Keratinocyte (primary cell): ENCODE measurements around the gene ZNF180. TPM values are rescaled to one million over a fixed set of nuclear protein-coding genes. Genes with fewer than 3 reads are reported as not detected.

Source experiments
- DNase-seq: peaks from one replicate; pipeline ENCODE4 v3.0.0-alpha.2; 2011; ENCODE audit warnings: low read depth, missing footprints, low spot score
- FAIRE-seq: peaks from 2 replicates; lab custom pipeline; 2011; peaks lifted over from hg19 to GRCh38; lab: Jason Lieb, UNC
- H2AFZ ChIP-seq: 2 replicates; pipeline ENCODE4 v1.6.0; 2012; ENCODE audit warnings: low read length, control low read depth, inconsistent platforms; ENCODE audit not compliant: control insufficient read depth
- H3K27ac ChIP-seq: 2 replicates; pipeline ENCODE4 v1.5.1; 2011; ENCODE audit warnings: low read length; ENCODE audit not compliant: control insufficient read depth, insufficient read depth
- H3K27me3 ChIP-seq: 3 replicates; pipeline ENCODE4 v1.6.0; 2011; ENCODE audit warnings: low read length; ENCODE audit not compliant: control insufficient read depth, insufficient read depth; ENCODE audit errors: extremely low read depth
- H3K36me3 ChIP-seq, 2 experiments: 2 replicates in 1 of 2; 3 replicates in 1 of 2; pipeline ENCODE4 v1.5.1; 2011; ENCODE audit warnings: low read length in 2 of 2, mild to moderate bottlenecking in 1 of 2; ENCODE audit not compliant: control insufficient read depth in 2 of 2, insufficient read depth in 2 of 2; ENCODE audit errors: extremely low read depth in 1 of 2
- H3K4me1 ChIP-seq: 3 replicates; pipeline ENCODE4 v1.5.1; 2011; ENCODE audit warnings: low read length; ENCODE audit not compliant: control insufficient read depth, insufficient read depth; ENCODE audit errors: extremely low read depth
- H3K4me2 ChIP-seq: 3 replicates; pipeline ENCODE4 v1.6.0; 2011; ENCODE audit warnings: low read depth, low read length; ENCODE audit not compliant: control insufficient read depth, insufficient read depth; ENCODE audit errors: extremely low read depth
- H3K4me3 ChIP-seq, 3 experiments: fragments of 200-600 bp in 1 of 3; sonication (generic) in 1 of 3; 2 replicates in 2 of 3; 3 replicates in 1 of 3; pipeline ENCODE4 v1.5.1; 2011 to 2016; ENCODE audit warnings: low read length in 3 of 3, mild to moderate bottlenecking in 3 of 3, control low read depth in 2 of 3, inconsistent platforms in 1 of 3, low read depth in 1 of 3, mixed read lengths in 1 of 3, mixed run types in 1 of 3, moderate library complexity in 1 of 3; ENCODE audit not compliant: control insufficient read depth in 2 of 3, insufficient read depth in 2 of 3; ENCODE audit errors: extremely low read depth in 1 of 3
- H3K79me2 ChIP-seq: 2 replicates; pipeline ENCODE4 v1.6.0; 2012; ENCODE audit warnings: low read length; ENCODE audit not compliant: control insufficient read depth, insufficient read depth
- H3K9ac ChIP-seq: 3 replicates; pipeline ENCODE4 v1.6.0; 2011; ENCODE audit warnings: low read length; ENCODE audit not compliant: control insufficient read depth, insufficient read depth; ENCODE audit errors: extremely low read depth
- H3K9me1 ChIP-seq: 3 replicates; pipeline ENCODE4 v1.6.0; 2011; ENCODE audit warnings: low read length; ENCODE audit not compliant: control insufficient read depth, insufficient read depth; ENCODE audit errors: extremely low read depth
- H3K9me3 ChIP-seq: 2 replicates; pipeline ENCODE4 v1.5.1; 2012; ENCODE audit warnings: low read depth, low read length; ENCODE audit not compliant: control insufficient read depth
- H4K20me1 ChIP-seq: 3 replicates; pipeline ENCODE4 v1.6.0; 2011; ENCODE audit warnings: low read length; ENCODE audit not compliant: control insufficient read depth, insufficient read depth; ENCODE audit errors: extremely low read depth
- EZH2 ChIP-seq: IDR thresholded peaks from one replicate; pipeline ENCODE4 v1.6.1; 2012; ENCODE audit warnings: inconsistent platforms, mild to moderate bottlenecking, low read length, moderate library complexity
- dilution Hi-C: fragments of 300-500 bp; cut with MboI; formaldehyde crosslinking; loops from one replicate; pipeline ENCODE4 v1.7.0; 2020; ENCODE audit warnings: low sequenced_read_pairs; ENCODE audit not compliant: extremely low pct_ligation_motif_present
- polyA plus RNA-seq, 5 experiments: library from polyadenylated mRNA; depleted of rRNA in 3 of 5; stranded (reverse) in 3 of 5; stranded (forward) in 1 of 5; unstranded in 1 of 5; fragments of >200 nt; gene quantifications; 1 replicate in 1 of 5; 2 replicates in 3 of 5; 3 replicates in 1 of 5; pipeline versions ENCODE4 v1.2.1 to v1.2.3, GENCODE V29; 2011 to 2012; ENCODE audit warnings: missing spikeins in 2 of 5, low read depth in 1 of 5, low replicate concordance in 1 of 5
- TF ChIP-seq, protein P1 (sequence below), 3 experiments: IDR thresholded peaks in 1 of 3; conservative IDR thresholded peaks in 1 of 3; optimal IDR thresholded peaks in 1 of 3; 2 replicates in 2 of 3; 3 replicates in 1 of 3; pipeline versions ENCODE3 to v1.5.1; 2011; ENCODE audit warnings: low read length in 3 of 3, mild to moderate bottlenecking in 3 of 3, moderate library complexity in 2 of 3, control low read depth in 1 of 3, inconsistent platforms in 1 of 3; ENCODE audit not compliant: insufficient read depth in 2 of 3; ENCODE audit errors: extremely low read depth in 1 of 3

Gene ZNF180
- polyA plus RNA-seq, 1 donor (not counting 4 experiments of a cell fraction or from before 2014, with no cell fraction given): 2.6 TPM

DNA sequence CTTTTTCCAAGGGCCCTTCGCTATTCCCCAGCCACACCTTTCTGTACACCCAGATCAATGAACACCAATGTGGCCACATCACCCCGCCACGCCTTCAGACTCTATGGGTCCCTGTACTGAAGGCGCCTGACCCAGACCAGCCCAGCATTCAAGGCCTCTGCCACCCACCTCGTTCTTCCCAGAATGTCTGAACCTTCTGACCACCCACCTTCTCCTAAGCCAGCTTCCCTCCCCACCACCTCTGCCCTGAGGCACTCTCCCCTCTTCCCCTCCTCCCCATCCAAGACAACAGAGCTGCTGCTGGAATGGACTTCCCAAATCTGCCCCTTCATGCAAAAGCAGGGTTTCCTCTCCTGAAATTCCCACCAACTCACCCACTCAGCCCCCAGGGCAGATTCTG, 32.5 kb upstream of the ZNF180 start:
- TF ChIP-seq, protein P1, sequence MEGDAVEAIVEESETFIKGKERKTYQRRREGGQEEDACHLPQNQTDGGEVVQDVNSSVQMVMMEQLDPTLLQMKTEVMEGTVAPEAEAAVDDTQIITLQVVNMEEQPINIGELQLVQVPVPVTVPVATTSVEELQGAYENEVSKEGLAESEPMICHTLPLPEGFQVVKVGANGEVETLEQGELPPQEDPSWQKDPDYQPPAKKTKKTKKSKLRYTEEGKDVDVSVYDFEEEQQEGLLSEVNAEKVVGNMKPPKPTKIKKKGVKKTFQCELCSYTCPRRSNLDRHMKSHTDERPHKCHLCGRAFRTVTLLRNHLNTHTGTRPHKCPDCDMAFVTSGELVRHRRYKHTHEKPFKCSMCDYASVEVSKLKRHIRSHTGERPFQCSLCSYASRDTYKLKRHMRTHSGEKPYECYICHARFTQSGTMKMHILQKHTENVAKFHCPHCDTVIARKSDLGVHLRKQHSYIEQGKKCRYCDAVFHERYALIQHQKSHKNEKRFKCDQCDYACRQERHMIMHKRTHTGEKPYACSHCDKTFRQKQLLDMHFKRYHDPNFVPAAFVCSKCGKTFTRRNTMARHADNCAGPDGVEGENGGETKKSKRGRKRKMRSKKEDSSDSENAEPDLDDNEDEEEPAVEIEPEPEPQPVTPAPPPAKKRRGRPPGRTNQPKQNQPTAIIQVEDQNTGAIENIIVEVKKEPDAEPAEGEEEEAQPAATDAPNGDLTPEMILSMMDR (optimal IDR thresholded peaks at IDR 0.05 in 1 of 3, IDR thresholded peaks at IDR 0.05 in 1 of 3, conservative IDR thresholded peaks at IDR 0.05 in 1 of 3; ENCODE audit: extremely low read depth in 1 of 3, insufficient read depth in 2 of 3, low read length in 3 of 3): no peak
- no peak for TF ChIP-seq EZH2
- Histone ChIP-seq H4K20me1 (no peaks in the 10 kb centered on the region), H3K4me3 (no peak overlapping the region), H2AFZ (no peak overlapping the region), H3K4me1 (no peaks in the 10 kb centered on the region), H3K4me2 (no peak overlapping the region), H3K9me3 (no peaks in the 10 kb centered on the region), H3K9me1 (no peaks in the 10 kb centered on the region), H3K9ac (no peak overlapping the region), H3K79me2 (no peaks in the 10 kb centered on the region), H3K36me3 (no peaks in the 10 kb centered on the region), H3K27me3 (peaks cover 7% of the 10 kb centered on the region), H3K27ac (no peak overlapping the region)
- DNase-seq: no peak
- dilution Hi-C loops: no loop called here
- FAIRE-seq: no peak

DNA sequence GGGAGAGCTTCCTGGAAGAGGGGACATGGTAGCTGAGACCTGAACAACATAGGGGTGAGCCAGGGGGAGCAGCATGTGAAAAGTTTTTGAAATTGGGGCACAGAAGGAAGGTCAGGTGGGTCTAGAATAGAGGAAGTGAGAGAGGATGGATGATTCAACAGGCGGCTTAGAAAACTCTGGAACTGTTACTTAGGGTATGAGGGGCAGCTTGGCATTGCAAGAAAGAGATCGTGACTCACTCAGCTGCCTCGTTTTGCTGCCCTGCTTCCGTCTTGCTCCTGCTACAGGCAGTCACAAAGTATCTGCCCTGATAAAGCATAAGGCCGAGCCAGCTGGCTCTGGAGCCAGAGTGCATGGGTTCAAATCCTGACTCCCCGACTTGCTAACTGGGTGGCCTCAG, 30.5 kb upstream of the ZNF180 start:
- Histone ChIP-seq H3K9me1 (no peaks in the 10 kb centered on the region), H3K27ac (no peak overlapping the region), H3K27me3 (peaks cover 11% of the 10 kb centered on the region), H4K20me1 (no peaks in the 10 kb centered on the region), H3K9ac (no peak overlapping the region), H2AFZ (no peak overlapping the region), H3K79me2 (no peaks in the 10 kb centered on the region), H3K36me3 (no peaks in the 10 kb centered on the region), H3K4me1 (no peaks in the 10 kb centered on the region), H3K4me2 (no peak overlapping the region), H3K9me3 (no peaks in the 10 kb centered on the region), H3K4me3 (no peak overlapping the region)
- DNase-seq: no peak
- FAIRE-seq: no peak
- TF ChIP-seq EZH2: no peak
- TF ChIP-seq, protein P1 (optimal IDR thresholded peaks at IDR 0.05 in 1 of 3, IDR thresholded peaks at IDR 0.05 in 1 of 3, conservative IDR thresholded peaks at IDR 0.05 in 1 of 3; ENCODE audit: extremely low read depth in 1 of 3, insufficient read depth in 2 of 3, low read length in 3 of 3): no peak
- dilution Hi-C loops: no loop called here
